SK-N-SH treated with all-trans-retinoic acid at 6 μM for 48 hours (cell line): Measurements from ENCODE around the gene TRAPPC10.

Experiments used
- ATAC-seq: fragments of 200-7000 bp; cut with Tn5 transposase; 3 replicates; pipeline ENCODE4 v1.9.1; 2020; ENCODE audit warnings: mild to moderate bottlenecking, moderate library complexity
- ARNTL ChIP-seq: fragments of 450-650 bp; formaldehyde crosslinking; IDR thresholded peaks from 2 replicates; pipeline ENCODE4 v1.5.0; 2020; ENCODE audit warnings: low read depth, mild to moderate bottlenecking, moderate library complexity, borderline replicate concordance
- CSDC2 ChIP-seq: fragments of 250-450 bp; sonication (Bioruptor Pico); IDR thresholded peaks from 2 replicates; pipeline ENCODE4 v1.5.0; 2020; ENCODE audit warnings: mild to moderate bottlenecking, moderate library complexity
- GLIS3 ChIP-seq: fragments of 250-450 bp; sonication (Bioruptor Pico); IDR thresholded peaks from 2 replicates; pipeline ENCODE4 v1.5.0; 2020; ENCODE audit warnings: mild to moderate bottlenecking, moderate library complexity
- ISL1 ChIP-seq: fragments of 250-450 bp; sonication (Bioruptor Pico); IDR thresholded peaks from 2 replicates; pipeline ENCODE4 v2.1.2; 2022; ENCODE audit warnings: mild to moderate bottlenecking, moderate library complexity
- OSR1 ChIP-seq: fragments of 250-450 bp; sonication (Bioruptor Pico); IDR thresholded peaks from 2 replicates; pipeline ENCODE4 v1.8.0; 2022; ENCODE audit warnings: moderate library complexity, mild to moderate bottlenecking, inconsistent platforms
- SNAI2 ChIP-seq: fragments of 250-450 bp; sonication (Bioruptor Pico); IDR thresholded peaks from 2 replicates; pipeline ENCODE4 v1.5.0; 2020; ENCODE audit warnings: mild to moderate bottlenecking, moderate library complexity
- TCF4 ChIP-seq: fragments of 250-450 bp; sonication (Bioruptor Pico); IDR thresholded peaks from 2 replicates; pipeline ENCODE4 v1.8.0; 2021; ENCODE audit warnings: mild to moderate bottlenecking, moderate library complexity, borderline replicate concordance
- ZC3H10 ChIP-seq: fragments of 250-450 bp; sonication (Bioruptor Pico); IDR thresholded peaks from 2 replicates; pipeline ENCODE4 v1.5.1; 2021; ENCODE audit warnings: mild to moderate bottlenecking, moderate library complexity
- ZFP30 ChIP-seq: fragments of 450-650 bp; formaldehyde crosslinking; IDR thresholded peaks from 2 replicates; pipeline ENCODE4 v1.5.0; 2022; ENCODE audit warnings: mild to moderate bottlenecking, moderate library complexity
- ZNF70 ChIP-seq: fragments of 450-650 bp; formaldehyde crosslinking; IDR thresholded peaks from 2 replicates; pipeline ENCODE4 v1.5.0; 2020; ENCODE audit warnings: mild to moderate bottlenecking, moderate library complexity
- TF ChIP-seq, protein P1 (sequence below): fragments of 250-450 bp; sonication (Bioruptor Pico); IDR thresholded peaks from 2 replicates; pipeline ENCODE4 v1.8.0; 2020; ENCODE audit warnings: mild to moderate bottlenecking, moderate library complexity, borderline replicate concordance
- TF ChIP-seq, protein P2 (sequence below): fragments of 250-450 bp; sonication (Bioruptor Pico); IDR thresholded peaks from 2 replicates; pipeline ENCODE4 v1.5.1; 2021; ENCODE audit warnings: mild to moderate bottlenecking, moderate library complexity
- TF ChIP-seq, protein P3 (sequence below): fragments of 250-450 bp; sonication (Bioruptor Pico); IDR thresholded peaks from 2 replicates; pipeline ENCODE4 v1.8.0; 2021; ENCODE audit warnings: low read depth, mild to moderate bottlenecking, moderate library complexity, borderline replicate concordance
- TF ChIP-seq, protein P4 (sequence below): fragments of 250-450 bp; sonication (Bioruptor Pico); IDR thresholded peaks from 2 replicates; pipeline ENCODE4 v1.5.1; 2020; ENCODE audit warnings: low read depth, mild to moderate bottlenecking, moderate library complexity
- TF ChIP-seq, protein P5 (sequence below): fragments of 250-450 bp; sonication (Bioruptor Pico); IDR thresholded peaks from 2 replicates; pipeline ENCODE4 v1.5.0; 2020; ENCODE audit warnings: mild to moderate bottlenecking, moderate library complexity

TRAPPC10 gene

DNA sequence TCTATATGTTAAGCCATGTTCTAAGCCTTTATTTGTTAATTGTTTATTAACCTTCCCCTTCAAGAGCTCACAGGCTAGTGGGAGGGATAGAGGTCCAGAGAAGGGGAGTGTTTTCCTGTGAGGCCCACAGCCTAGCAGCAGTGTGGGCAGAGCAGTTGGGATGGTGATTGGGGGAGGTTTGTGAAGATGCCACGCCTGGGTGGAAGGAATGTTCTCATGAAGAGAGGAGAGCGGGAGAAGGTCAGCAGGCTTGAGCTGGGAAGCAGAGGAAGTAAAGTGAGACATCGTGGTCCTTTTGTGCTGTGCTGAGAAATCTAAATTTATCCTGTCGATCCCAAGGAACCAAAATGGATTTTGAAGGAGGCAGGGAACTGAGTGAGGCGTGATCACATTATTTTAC is 42.6 kb downstream of the TRAPPC10 start:
- TF ChIP-seq, protein P1, sequence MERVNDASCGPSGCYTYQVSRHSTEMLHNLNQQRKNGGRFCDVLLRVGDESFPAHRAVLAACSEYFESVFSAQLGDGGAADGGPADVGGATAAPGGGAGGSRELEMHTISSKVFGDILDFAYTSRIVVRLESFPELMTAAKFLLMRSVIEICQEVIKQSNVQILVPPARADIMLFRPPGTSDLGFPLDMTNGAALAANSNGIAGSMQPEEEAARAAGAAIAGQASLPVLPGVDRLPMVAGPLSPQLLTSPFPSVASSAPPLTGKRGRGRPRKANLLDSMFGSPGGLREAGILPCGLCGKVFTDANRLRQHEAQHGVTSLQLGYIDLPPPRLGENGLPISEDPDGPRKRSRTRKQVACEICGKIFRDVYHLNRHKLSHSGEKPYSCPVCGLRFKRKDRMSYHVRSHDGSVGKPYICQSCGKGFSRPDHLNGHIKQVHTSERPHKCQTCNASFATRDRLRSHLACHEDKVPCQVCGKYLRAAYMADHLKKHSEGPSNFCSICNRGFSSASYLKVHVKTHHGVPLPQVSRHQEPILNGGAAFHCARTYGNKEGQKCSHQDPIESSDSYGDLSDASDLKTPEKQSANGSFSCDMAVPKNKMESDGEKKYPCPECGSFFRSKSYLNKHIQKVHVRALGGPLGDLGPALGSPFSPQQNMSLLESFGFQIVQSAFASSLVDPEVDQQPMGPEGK = no peak
- TF ChIP-seq, protein P2, sequence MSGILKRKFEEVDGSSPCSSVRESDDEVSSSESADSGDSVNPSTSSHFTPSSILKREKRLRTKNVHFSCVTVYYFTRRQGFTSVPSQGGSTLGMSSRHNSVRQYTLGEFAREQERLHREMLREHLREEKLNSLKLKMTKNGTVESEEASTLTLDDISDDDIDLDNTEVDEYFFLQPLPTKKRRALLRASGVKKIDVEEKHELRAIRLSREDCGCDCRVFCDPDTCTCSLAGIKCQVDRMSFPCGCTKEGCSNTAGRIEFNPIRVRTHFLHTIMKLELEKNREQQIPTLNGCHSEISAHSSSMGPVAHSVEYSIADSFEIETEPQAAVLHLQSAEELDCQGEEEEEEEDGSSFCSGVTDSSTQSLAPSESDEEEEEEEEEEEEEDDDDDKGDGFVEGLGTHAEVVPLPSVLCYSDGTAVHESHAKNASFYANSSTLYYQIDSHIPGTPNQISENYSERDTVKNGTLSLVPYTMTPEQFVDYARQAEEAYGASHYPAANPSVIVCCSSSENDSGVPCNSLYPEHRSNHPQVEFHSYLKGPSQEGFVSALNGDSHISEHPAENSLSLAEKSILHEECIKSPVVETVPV (CRISPR knock-in tag) = no peak
- TF ChIP-seq, protein P3, sequence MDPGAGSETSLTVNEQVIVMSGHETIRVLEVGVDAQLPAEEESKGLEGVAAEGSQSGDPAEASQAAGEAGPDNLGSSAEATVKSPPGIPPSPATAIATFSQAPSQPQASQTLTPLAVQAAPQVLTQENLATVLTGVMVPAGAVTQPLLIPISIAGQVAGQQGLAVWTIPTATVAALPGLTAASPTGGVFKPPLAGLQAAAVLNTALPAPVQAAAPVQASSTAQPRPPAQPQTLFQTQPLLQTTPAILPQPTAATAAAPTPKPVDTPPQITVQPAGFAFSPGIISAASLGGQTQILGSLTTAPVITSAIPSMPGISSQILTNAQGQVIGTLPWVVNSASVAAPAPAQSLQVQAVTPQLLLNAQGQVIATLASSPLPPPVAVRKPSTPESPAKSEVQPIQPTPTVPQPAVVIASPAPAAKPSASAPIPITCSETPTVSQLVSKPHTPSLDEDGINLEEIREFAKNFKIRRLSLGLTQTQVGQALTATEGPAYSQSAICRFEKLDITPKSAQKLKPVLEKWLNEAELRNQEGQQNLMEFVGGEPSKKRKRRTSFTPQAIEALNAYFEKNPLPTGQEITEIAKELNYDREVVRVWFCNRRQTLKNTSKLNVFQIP (CRISPR knock-in tag) = no peak
- TF ChIP-seq GLIS3 (CRISPR knock-in tag) (no peak), OSR1 (CRISPR knock-in tag) (no peak)

DNA sequence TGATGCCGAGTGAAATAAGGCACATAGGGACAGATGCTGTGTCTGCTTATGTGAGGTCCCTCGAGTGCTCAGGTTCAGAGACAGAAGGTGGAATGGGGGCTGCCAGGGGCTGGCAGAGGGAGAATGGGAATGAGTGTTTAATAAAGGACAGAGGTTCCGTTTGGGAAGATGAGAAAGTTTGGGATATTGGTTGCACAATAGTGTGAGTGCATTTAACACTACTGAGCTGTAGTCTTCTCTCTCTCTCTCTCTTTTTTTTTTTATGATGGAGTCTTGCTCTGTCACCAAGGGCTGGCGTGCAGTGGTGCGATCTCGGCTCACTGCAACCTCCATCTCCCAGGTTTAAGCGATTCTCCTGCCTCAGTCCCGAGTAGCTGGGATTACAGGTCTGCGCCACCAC is 44.9 kb downstream of the TRAPPC10 start:
- TF ChIP-seq, protein P4, sequence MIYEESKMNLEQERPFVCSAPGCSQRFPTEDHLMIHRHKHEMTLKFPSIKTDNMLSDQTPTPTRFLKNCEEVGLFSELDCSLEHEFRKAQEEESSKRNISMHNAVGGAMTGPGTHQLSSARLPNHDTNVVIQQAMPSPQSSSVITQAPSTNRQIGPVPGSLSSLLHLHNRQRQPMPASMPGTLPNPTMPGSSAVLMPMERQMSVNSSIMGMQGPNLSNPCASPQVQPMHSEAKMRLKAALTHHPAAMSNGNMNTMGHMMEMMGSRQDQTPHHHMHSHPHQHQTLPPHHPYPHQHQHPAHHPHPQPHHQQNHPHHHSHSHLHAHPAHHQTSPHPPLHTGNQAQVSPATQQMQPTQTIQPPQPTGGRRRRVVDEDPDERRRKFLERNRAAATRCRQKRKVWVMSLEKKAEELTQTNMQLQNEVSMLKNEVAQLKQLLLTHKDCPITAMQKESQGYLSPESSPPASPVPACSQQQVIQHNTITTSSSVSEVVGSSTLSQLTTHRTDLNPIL (CRISPR knock-in tag) = no peak
- TF ChIP-seq, protein P2 (CRISPR knock-in tag) = no peak
- TF ChIP-seq ZC3H10 (CRISPR knock-in tag) (no peak), OSR1 (CRISPR knock-in tag) (no peak), ZFP30 (CRISPR knock-in tag) (no peak), TCF4 (CRISPR knock-in tag) (no peak)
- TF ChIP-seq, protein P5, sequence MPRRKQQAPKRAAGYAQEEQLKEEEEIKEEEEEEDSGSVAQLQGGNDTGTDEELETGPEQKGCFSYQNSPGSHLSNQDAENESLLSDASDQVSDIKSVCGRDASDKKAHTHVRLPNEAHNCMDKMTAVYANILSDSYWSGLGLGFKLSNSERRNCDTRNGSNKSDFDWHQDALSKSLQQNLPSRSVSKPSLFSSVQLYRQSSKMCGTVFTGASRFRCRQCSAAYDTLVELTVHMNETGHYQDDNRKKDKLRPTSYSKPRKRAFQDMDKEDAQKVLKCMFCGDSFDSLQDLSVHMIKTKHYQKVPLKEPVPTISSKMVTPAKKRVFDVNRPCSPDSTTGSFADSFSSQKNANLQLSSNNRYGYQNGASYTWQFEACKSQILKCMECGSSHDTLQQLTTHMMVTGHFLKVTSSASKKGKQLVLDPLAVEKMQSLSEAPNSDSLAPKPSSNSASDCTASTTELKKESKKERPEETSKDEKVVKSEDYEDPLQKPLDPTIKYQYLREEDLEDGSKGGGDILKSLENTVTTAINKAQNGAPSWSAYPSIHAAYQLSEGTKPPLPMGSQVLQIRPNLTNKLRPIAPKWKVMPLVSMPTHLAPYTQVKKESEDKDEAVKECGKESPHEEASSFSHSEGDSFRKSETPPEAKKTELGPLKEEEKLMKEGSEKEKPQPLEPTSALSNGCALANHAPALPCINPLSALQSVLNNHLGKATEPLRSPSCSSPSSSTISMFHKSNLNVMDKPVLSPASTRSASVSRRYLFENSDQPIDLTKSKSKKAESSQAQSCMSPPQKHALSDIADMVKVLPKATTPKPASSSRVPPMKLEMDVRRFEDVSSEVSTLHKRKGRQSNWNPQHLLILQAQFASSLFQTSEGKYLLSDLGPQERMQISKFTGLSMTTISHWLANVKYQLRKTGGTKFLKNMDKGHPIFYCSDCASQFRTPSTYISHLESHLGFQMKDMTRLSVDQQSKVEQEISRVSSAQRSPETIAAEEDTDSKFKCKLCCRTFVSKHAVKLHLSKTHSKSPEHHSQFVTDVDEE (CRISPR knock-in tag) = no peak
- ATAC-seq = no peak

More for the DNA sequence above, 42.6 kb downstream of the TRAPPC10 start:
- no peak; the same call in 2 of the 3 replicates for ATAC-seq

DNA sequence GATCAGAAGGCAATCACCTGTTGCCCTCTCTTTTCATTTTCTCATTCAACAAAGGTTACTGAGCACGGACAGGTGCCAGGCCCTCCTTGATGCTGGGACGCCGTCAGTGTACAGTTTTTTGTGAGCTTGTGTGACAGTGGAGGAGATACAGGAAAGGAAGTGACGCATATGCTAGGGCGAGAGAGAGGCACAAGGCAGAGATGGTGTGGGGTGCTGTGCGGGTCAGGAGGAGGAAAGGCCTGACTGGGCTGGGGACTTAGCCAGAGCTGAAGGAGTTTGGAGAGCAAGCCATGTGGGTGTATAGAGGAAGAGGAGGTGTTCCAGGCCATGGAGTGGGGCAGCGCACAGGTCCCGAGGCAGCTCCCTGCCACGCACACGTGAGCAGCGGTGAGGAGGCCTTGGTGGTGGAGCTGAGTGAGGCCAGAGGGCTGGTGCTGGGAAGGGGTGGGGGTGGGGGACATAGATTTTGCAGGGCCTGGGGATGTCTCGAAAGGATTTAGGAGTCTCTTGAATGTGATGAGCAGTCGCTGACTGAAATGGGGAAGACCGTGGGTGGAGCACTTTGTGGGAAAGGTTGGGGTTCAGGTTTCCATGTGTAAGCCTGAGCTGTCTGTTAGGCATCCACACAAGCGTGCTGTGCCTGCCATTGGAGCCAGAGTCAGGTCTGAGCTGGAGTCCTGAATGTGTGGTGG is 46.0 kb downstream of the TRAPPC10 start:
- no peak for ATAC-seq
- no peak for TF ChIP-seq ZC3H10 (CRISPR knock-in tag)
- TF ChIP-seq, protein P1 = no peak
- TF ChIP-seq TCF4 (CRISPR knock-in tag) = no peak
- TF ChIP-seq ISL1 (CRISPR knock-in tag) = no peak
- TF ChIP-seq ARNTL (CRISPR knock-in tag) = no peak
- TF ChIP-seq SNAI2 (CRISPR knock-in tag) = no peak
- TF ChIP-seq, protein P4 (CRISPR knock-in tag) = no peak
- no peak for TF ChIP-seq GLIS3 (CRISPR knock-in tag)
- TF ChIP-seq, protein P5 (CRISPR knock-in tag) = no peak
- TF ChIP-seq, protein P2 (CRISPR knock-in tag) = no peak
- no peak for TF ChIP-seq OSR1 (CRISPR knock-in tag)
- TF ChIP-seq CSDC2 (CRISPR knock-in tag) = no peak
- no peak for TF ChIP-seq ZNF70 (CRISPR knock-in tag)
